Neural cell (in vitro differentiated cells): ENCODE measurements around the gene PAQR9. TPM values are rescaled to one million over a fixed set of nuclear protein-coding genes. Genes with fewer than 3 reads are reported as not detected.

Experiments used
- H2AFZ ChIP-seq: fragments of 200-600, 300-800 bp; sonication (generic), shearing (Covaris generic); 2 replicates; pipeline ENCODE4 v1.6.0; 2014; ENCODE audit warnings: low read depth, mild to moderate bottlenecking, antibody characterized with exemption, low read length, moderate library complexity
- H3F3A ChIP-seq: fragments of 200-600 bp; shearing (Covaris generic); 2 replicates; pipeline ENCODE4 v1.6.1; 2016; ENCODE audit warnings: mild to moderate bottlenecking, moderate library complexity, mixed read lengths, antibody characterized with exemption, low read length; ENCODE audit not compliant: insufficient read depth, poor library complexity, severe bottlenecking
- H3K27ac ChIP-seq: fragments of 200-600, 300-800 bp; sonication (generic), shearing (Covaris generic); 2 replicates; pipeline ENCODE4 v1.5.1; 2014; ENCODE audit warnings: mild to moderate bottlenecking, low read length, moderate library complexity
- H3K27me3 ChIP-seq: fragments of 300-800, 200-600 bp; sonication (generic), shearing (Covaris generic); 2 replicates; pipeline ENCODE4 v1.6.0; 2014; ENCODE audit warnings: mild to moderate bottlenecking, low read depth, low read length, moderate library complexity; ENCODE audit not compliant: insufficient read depth
- H3K36me3 ChIP-seq: fragments of 300-800, 200-600 bp; sonication (generic), shearing (Covaris generic); 2 replicates; pipeline ENCODE4 v1.5.1; 2014; ENCODE audit warnings: mild to moderate bottlenecking, antibody characterized with exemption, low read length, moderate library complexity; ENCODE audit not compliant: insufficient read depth
- H3K4me2 ChIP-seq: fragments of 300-800, 200-600 bp; sonication (generic), shearing (Covaris generic); 2 replicates; pipeline ENCODE4 v1.6.0; 2014; ENCODE audit warnings: mild to moderate bottlenecking, low read length
- H3K4me3 ChIP-seq: fragments of 300-800, 200-600 bp; sonication (generic), shearing (Covaris generic); 2 replicates; pipeline ENCODE4 v1.5.1; 2014; ENCODE audit warnings: mild to moderate bottlenecking, low read length, moderate library complexity
- H3K79me2 ChIP-seq: fragments of 200-600 bp; shearing (Covaris generic); replicated peaks from 2 replicates; pipeline ENCODE4 v1.6.0; 2014; ENCODE audit warnings: mild to moderate bottlenecking, low read length, moderate library complexity; ENCODE audit not compliant: insufficient read depth
- H3K9ac ChIP-seq: fragments of 300-800, 200-600 bp; sonication (generic), shearing (Covaris generic); 2 replicates; pipeline ENCODE4 v1.6.1; 2016; ENCODE audit warnings: mild to moderate bottlenecking, low read length, mixed read lengths
- H3K9me2 ChIP-seq: fragments of 200-600 bp; shearing (Covaris generic); 2 replicates; pipeline ENCODE4 v1.6.1; 2016; ENCODE audit warnings: mild to moderate bottlenecking, low read length, mixed read lengths; ENCODE audit not compliant: insufficient read depth
- H3K9me3 ChIP-seq: fragments of 200-600, 300-800 bp; sonication (generic), shearing (Covaris generic); 2 replicates; pipeline ENCODE4 v1.6.1; 2016; ENCODE audit warnings: mild to moderate bottlenecking, mixed run types, low read length, moderate library complexity, mixed read lengths
- H4K20me1 ChIP-seq: fragments of 200-600 bp; shearing (Covaris generic); 2 replicates; pipeline ENCODE4 v1.6.1; 2016; ENCODE audit warnings: mild to moderate bottlenecking, mixed run types; ENCODE audit not compliant: insufficient read depth
- CTCF ChIP-seq: fragments of 450-650 bp; IDR thresholded peaks from 2 replicates; pipeline ENCODE4 v1.5.1; 2014; ENCODE audit warnings: antibody characterized with exemption, mild to moderate bottlenecking, moderate library complexity; ENCODE audit not compliant: poor library complexity, severe bottlenecking
- EP300 ChIP-seq: fragments of 450-650 bp; conservative IDR thresholded peaks from 2 replicates; pipeline ENCODE4 v1.6.1; 2014; ENCODE audit warnings: antibody characterized with exemption, mild to moderate bottlenecking, moderate library complexity; ENCODE audit not compliant: poor library complexity, severe bottlenecking
- EZH2 ChIP-seq: fragments of 200-600, 300-800 bp; shearing (Covaris generic), sonication (generic); IDR thresholded peaks from 2 replicates; pipeline ENCODE4 v1.6.1; 2014; ENCODE audit warnings: antibody characterized with exemption, low read length, borderline replicate concordance, mild to moderate bottlenecking; ENCODE audit not compliant: insufficient read depth, poor library complexity, severe bottlenecking
- MXI1 ChIP-seq: fragments of 450-650 bp; conservative IDR thresholded peaks from 2 replicates; pipeline ENCODE4 v1.6.1; 2014; ENCODE audit warnings: antibody characterized with exemption, mild to moderate bottlenecking; ENCODE audit not compliant: poor library complexity, severe bottlenecking
- POLR2AphosphoS5 ChIP-seq: IDR thresholded peaks from 2 replicates; pipeline ENCODE4 v1.6.1; 2012
- RAD21 ChIP-seq: fragments of 450-650 bp; conservative IDR thresholded peaks from 2 replicates; pipeline ENCODE4 v1.6.1; 2014; ENCODE audit warnings: antibody characterized with exemption, mild to moderate bottlenecking, moderate library complexity
- REST ChIP-seq: IDR thresholded peaks from 2 replicates; pipeline ENCODE4 v1.6.1; 2012; ENCODE audit warnings: borderline replicate concordance
- SMC3 ChIP-seq: fragments of 450-650 bp; conservative IDR thresholded peaks from 2 replicates; pipeline ENCODE4 v1.6.1; 2014; ENCODE audit warnings: antibody characterized with exemption, mild to moderate bottlenecking, moderate library complexity; ENCODE audit not compliant: poor library complexity
- TAF1 ChIP-seq: IDR thresholded peaks from 2 replicates; pipeline ENCODE4 v1.6.1; 2012; ENCODE audit warnings: low read depth
- polyA plus RNA-seq: library from polyadenylated mRNA; depleted of rRNA; stranded (reverse); fragments of >200 nt; gene quantifications from 2 replicates; pipeline ENCODE4 v1.2.3, GENCODE V29; 2014

PAQR9 gene
- polyA plus RNA-seq, 1 donor from 2014 or later, result 0.24 TPM

GRCh38 chr3:142943870-142944269 lies 19.6 kb downstream of the PAQR9 start:
- no peak for TF ChIP-seq REST
- no peak for TF ChIP-seq CTCF
- TF ChIP-seq MXI1, result no peak
- TF ChIP-seq POLR2AphosphoS5, result no peak
- TF ChIP-seq RAD21, result no peak
- TF ChIP-seq EZH2, result no peak
- TF ChIP-seq TAF1, result no peak
- TF ChIP-seq SMC3, result no peak
- no peak for TF ChIP-seq EP300
- H3K79me2 ChIP-seq, result no peaks in the 10 kb centered on the region

GRCh38 chr3:142943349-142943748 lies 20.1 kb downstream of the PAQR9 start:
- Histone ChIP-seq H3K27me3 (no peaks in the 10 kb centered on the region), H3K79me2 (no peaks in the 10 kb centered on the region), H4K20me1 (no peaks in the 10 kb centered on the region), H3K9me2 (no peaks in the 10 kb centered on the region), H3K9me3 (no peaks in the 10 kb centered on the region), H3K4me2 (no peak overlapping the region), H3K4me3 (no peak overlapping the region), H2AFZ (no peak overlapping the region), H3F3A (no peaks in the 10 kb centered on the region), H3K36me3 (no peaks in the 10 kb centered on the region), H3K9ac (no peak overlapping the region), H3K27ac (no peak overlapping the region)
- TF ChIP-seq EP300 (no peak), MXI1 (no peak), REST (no peak), RAD21 (no peak), SMC3 (no peak), POLR2AphosphoS5 (no peak), CTCF (no peak), TAF1 (no peak), EZH2 (no peak)

More at GRCh38 chr3:142943870-142944269, 19.6 kb downstream of the PAQR9 start:
- no peak overlapping the region for H3K9ac ChIP-seq
- H3K4me3 ChIP-seq, result no peak overlapping the region
- no peaks in the 10 kb centered on the region for H3K36me3 ChIP-seq
- H3K4me2 ChIP-seq, result no peak overlapping the region
- H3F3A ChIP-seq, result no peaks in the 10 kb centered on the region
- no peak overlapping the region for H3K27ac ChIP-seq
- no peaks in the 10 kb centered on the region for H3K9me2 ChIP-seq
- H2AFZ ChIP-seq, result no peak overlapping the region
- H3K9me3 ChIP-seq, result no peaks in the 10 kb centered on the region
- no peaks in the 10 kb centered on the region for H3K27me3 ChIP-seq
- H4K20me1 ChIP-seq, result no peaks in the 10 kb centered on the region
